Liver (tissue), 9 donors: ENCODE results near the gene NOCT. TPM values are rescaled to one million over a fixed set of nuclear protein-coding genes. Genes with fewer than 3 reads are reported as not detected.

ENCODE experiments used
- DNase-seq: peaks from one replicate; pipeline ENCODE4 v3.0.0-alpha.2; 2017; ENCODE audit warnings: low spot score
- H3K27ac ChIP-seq, 2 donors: one replicate each; pipeline ENCODE4 v1.7.0; 2013; ENCODE audit warnings: inconsistent platforms in 2 of 2, low read length in 2 of 2, control low read depth in 1 of 2, low read depth in 1 of 2, mild to moderate bottlenecking in 1 of 2
- H3K27me3 ChIP-seq, 4 donors: one replicate each; pipeline versions ENCODE4 v1.6.1 to v1.7.0; 2013; ENCODE audit warnings: low read length in 3 of 4, inconsistent platforms in 1 of 4, mild to moderate bottlenecking in 1 of 4, moderate library complexity in 1 of 4; ENCODE audit not compliant: control insufficient read depth in 4 of 4, insufficient read depth in 4 of 4
- H3K36me3 ChIP-seq, 4 donors: one replicate each; pipeline versions ENCODE4 v1.6.1 to v1.7.0; 2013; ENCODE audit warnings: low read length in 3 of 4, mild to moderate bottlenecking in 3 of 4, low read depth in 1 of 4, moderate library complexity in 1 of 4; ENCODE audit not compliant: control insufficient read depth in 4 of 4, insufficient read depth in 3 of 4
- H3K4me1 ChIP-seq, 4 donors: one replicate each; pipeline versions ENCODE4 v1.6.1 to v1.7.0; 2013; ENCODE audit warnings: low read length in 3 of 4, mild to moderate bottlenecking in 3 of 4, moderate library complexity in 1 of 4; ENCODE audit not compliant: control insufficient read depth in 4 of 4, insufficient read depth in 4 of 4
- H3K4me3 ChIP-seq, 3 donors: one replicate each; pipeline versions ENCODE4 v1.6.1 to v1.7.0; 2013; ENCODE audit warnings: low read length in 3 of 3, control low read depth in 1 of 3, low read depth in 1 of 3, mild to moderate bottlenecking in 1 of 3
- H3K9ac ChIP-seq, 2 donors: one replicate each; pipeline ENCODE4 v1.7.0; 2013; ENCODE audit warnings: low read length in 2 of 2, mild to moderate bottlenecking in 2 of 2, moderate library complexity in 2 of 2, control low read depth in 1 of 2, low read depth in 1 of 2
- H3K9me3 ChIP-seq, 4 donors: one replicate each; pipeline versions ENCODE4 v1.6.1 to v1.7.0; 2013; ENCODE audit warnings: low read length in 3 of 4; ENCODE audit not compliant: control insufficient read depth in 4 of 4
- CTCF ChIP-seq: fragments of 150-350 bp; IDR thresholded peaks from 2 replicates; pipeline ENCODE4 v1.5.1; 2017; ENCODE audit warnings: improper control_type of control experiment, low read depth, low read length; ENCODE audit not compliant: missing input control
- EGR1 ChIP-seq, 2 donors: IDR thresholded peaks; 2 replicates each; pipeline ENCODE4 v1.6.1; 2016 to 2018; ENCODE audit warnings: antibody characterized with exemption in 2 of 2, low read depth in 2 of 2
- FOXA1 ChIP-seq: IDR thresholded peaks from 2 replicates; pipeline ENCODE4 v1.6.1; 2016; ENCODE audit warnings: antibody characterized with exemption
- HNF4A ChIP-seq, 2 donors: conservative IDR thresholded peaks; 2 replicates each; pipeline ENCODE4 v1.6.1; 2016; ENCODE audit warnings: antibody characterized with exemption in 2 of 2, mild to moderate bottlenecking in 2 of 2
- JUND ChIP-seq, 2 donors: IDR thresholded peaks; 2 replicates each; pipeline ENCODE4 v1.6.1; 2016; ENCODE audit warnings: antibody characterized with exemption in 2 of 2
- MAX ChIP-seq: IDR thresholded peaks from 2 replicates; pipeline ENCODE4 v1.6.1; 2016; ENCODE audit warnings: antibody characterized with exemption
- RAD21 ChIP-seq, 2 donors: IDR thresholded peaks; 2 replicates each; pipeline ENCODE4 v1.6.1; 2016; ENCODE audit warnings: antibody characterized with exemption in 2 of 2, mild to moderate bottlenecking in 2 of 2
- RXRA ChIP-seq, 2 donors: IDR thresholded peaks; 2 replicates each; pipeline ENCODE4 v1.6.1; 2017 to 2018; ENCODE audit warnings: antibody characterized with exemption in 2 of 2, mild to moderate bottlenecking in 1 of 2
- SP1 ChIP-seq: IDR thresholded peaks from 2 replicates; pipeline ENCODE4 v1.6.1; 2018; ENCODE audit warnings: antibody characterized with exemption, mild to moderate bottlenecking
- TAF1 ChIP-seq: conservative IDR thresholded peaks from 2 replicates; pipeline ENCODE4 v1.6.1; 2016; ENCODE audit warnings: antibody characterized with exemption, mild to moderate bottlenecking
- YY1 ChIP-seq: IDR thresholded peaks from 2 replicates; pipeline ENCODE4 v1.6.1; 2016; ENCODE audit warnings: antibody characterized with exemption, mild to moderate bottlenecking
- ZBTB33 ChIP-seq: IDR thresholded peaks from 2 replicates; pipeline ENCODE4 v1.6.1; 2016; ENCODE audit warnings: antibody characterized with exemption
- WGBS: extraction: QIAGEN DNeasy Blood & Tissue Kit; methylation state at CpG from one replicate; pipeline ENCODE4 v1.1.7; 2013; 5-methylcytosine and 5-hydroxymethylcytosine counted together
- polyA plus RNA-seq, 2 donors: library from polyadenylated mRNA; stranded (reverse) in 1 of 2; unstranded in 1 of 2; fragments of 200-250 nt in 1 of 2; fragments of >200 nt in 1 of 2; fragmentation: Nextera tagmentation in 1 of 2; extraction: Ambion mirVana in 1 of 2; gene quantifications; one replicate each; pipeline versions ENCODE4 v1.2.1 to v1.2.3, GENCODE V29; 2013 to 2015
- total RNA-seq, 2 donors: library from RNA; depleted of rRNA; stranded (reverse); fragments of >200 nt; gene quantifications; one replicate each; pipeline ENCODE4 v1.2.3, GENCODE V29; 2014
- TF ChIP-seq, protein P1 (sequence below): IDR thresholded peaks from 2 replicates; pipeline ENCODE4 v1.6.1; 2016; ENCODE audit warnings: antibody characterized with exemption
- TF ChIP-seq, protein P2 (sequence below): IDR thresholded peaks from 2 replicates; pipeline ENCODE4 v1.6.1; 2016; ENCODE audit warnings: antibody characterized with exemption, mild to moderate bottlenecking
- donor health status: healthy.
- donor health status: healthy.
- donor health status: healthy.
- donor health status: healthy.
- donor health status: healthy.

NOCT gene
- total and polyA plus RNA-seq, 4 donors = 2.8 to 11.9 (median 4.3) TPM

- TF ChIP-seq MAX = no peak
- peak; percentile 74 for TF ChIP-seq SP1
- TF ChIP-seq JUND (IDR thresholded peaks at IDR 0.05) = peak; percentile 52 to 86
- no peak for TF ChIP-seq TAF1
- peak in 1 of 2 donors; percentile 33 for TF ChIP-seq HNF4A (conservative IDR thresholded peaks at IDR 0.05)
- no peak for TF ChIP-seq FOXA1
- peak; percentile 44 to 49 for TF ChIP-seq RAD21 (IDR thresholded peaks at IDR 0.05)
- TF ChIP-seq, protein P1, sequence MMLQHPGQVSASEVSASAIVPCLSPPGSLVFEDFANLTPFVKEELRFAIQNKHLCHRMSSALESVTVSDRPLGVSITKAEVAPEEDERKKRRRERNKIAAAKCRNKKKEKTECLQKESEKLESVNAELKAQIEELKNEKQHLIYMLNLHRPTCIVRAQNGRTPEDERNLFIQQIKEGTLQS = peak; percentile 32
- TF ChIP-seq EGR1 (IDR thresholded peaks at IDR 0.05; ENCODE audit: low read depth in 2 of 2) = no peak
Measured at GRCh38 chr4:138981930-138982390, 33.6 kb upstream of the NOCT start (continued).

DNA sequence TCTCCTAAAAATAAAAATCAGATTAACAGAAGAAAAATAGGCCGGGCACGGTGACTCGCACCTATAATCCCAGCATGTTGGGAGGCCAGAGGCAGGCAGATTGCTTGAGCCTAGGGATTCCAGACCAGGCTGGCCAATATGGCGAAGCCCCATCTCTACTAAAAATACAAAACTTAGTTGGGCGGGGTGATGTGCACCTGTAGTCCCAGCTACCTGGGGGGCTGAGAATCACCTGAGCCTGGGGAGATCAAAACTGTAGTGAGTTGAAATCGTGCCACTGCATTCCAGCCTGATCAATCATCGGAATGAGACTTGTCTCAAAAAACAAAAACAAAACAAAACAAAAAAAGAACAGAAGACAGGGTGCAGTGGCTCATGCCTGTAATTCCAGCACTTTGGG lies 32.8 kb upstream of the NOCT start:
- no peaks in the 10 kb centered on the region for H3K9me3 ChIP-seq
- no peak for TF ChIP-seq TAF1
- TF ChIP-seq, protein P2, sequence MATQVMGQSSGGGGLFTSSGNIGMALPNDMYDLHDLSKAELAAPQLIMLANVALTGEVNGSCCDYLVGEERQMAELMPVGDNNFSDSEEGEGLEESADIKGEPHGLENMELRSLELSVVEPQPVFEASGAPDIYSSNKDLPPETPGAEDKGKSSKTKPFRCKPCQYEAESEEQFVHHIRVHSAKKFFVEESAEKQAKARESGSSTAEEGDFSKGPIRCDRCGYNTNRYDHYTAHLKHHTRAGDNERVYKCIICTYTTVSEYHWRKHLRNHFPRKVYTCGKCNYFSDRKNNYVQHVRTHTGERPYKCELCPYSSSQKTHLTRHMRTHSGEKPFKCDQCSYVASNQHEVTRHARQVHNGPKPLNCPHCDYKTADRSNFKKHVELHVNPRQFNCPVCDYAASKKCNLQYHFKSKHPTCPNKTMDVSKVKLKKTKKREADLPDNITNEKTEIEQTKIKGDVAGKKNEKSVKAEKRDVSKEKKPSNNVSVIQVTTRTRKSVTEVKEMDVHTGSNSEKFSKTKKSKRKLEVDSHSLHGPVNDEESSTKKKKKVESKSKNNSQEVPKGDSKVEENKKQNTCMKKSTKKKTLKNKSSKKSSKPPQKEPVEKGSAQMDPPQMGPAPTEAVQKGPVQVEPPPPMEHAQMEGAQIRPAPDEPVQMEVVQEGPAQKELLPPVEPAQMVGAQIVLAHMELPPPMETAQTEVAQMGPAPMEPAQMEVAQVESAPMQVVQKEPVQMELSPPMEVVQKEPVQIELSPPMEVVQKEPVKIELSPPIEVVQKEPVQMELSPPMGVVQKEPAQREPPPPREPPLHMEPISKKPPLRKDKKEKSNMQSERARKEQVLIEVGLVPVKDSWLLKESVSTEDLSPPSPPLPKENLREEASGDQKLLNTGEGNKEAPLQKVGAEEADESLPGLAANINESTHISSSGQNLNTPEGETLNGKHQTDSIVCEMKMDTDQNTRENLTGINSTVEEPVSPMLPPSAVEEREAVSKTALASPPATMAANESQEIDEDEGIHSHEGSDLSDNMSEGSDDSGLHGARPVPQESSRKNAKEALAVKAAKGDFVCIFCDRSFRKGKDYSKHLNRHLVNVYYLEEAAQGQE = no peak
- TF ChIP-seq CTCF = no peak
- no peak overlapping the region for H3K4me3 ChIP-seq
- H3K27me3 ChIP-seq = no peaks in the 10 kb centered on the region
- H3K36me3 ChIP-seq = no peaks in the 10 kb centered on the region
- H3K4me1 ChIP-seq = peaks cover 0 to 6% (median 3%) of the 10 kb centered on the region in 4 donors
- no peak for DNase-seq
- 95% methylated on average over 7 of the region's 7 CpGs for WGBS
- H3K27ac ChIP-seq = peak overlapping the region in 1 of 2 donors; percentile 72
- no peak overlapping the region for H3K9ac ChIP-seq

- H3K4me1 ChIP-seq = peaks cover 0 to 6% (median 3%) of the 10 kb centered on the region in 4 donors
- TF ChIP-seq RXRA (IDR thresholded peaks at IDR 0.05) (no peak), TAF1 (no peak), CTCF (no peak), MAX (no peak), YY1 (no peak), ZBTB33 (no peak)
- TF ChIP-seq, protein P2 = no peak
- no peaks in the 10 kb centered on the region for H3K9me3 ChIP-seq
- no peaks in the 10 kb centered on the region for H3K36me3 ChIP-seq
- no peaks in the 10 kb centered on the region for H3K27me3 ChIP-seq
- no peak for DNase-seq
- 97% methylated on average over 5 of the region's 5 CpGs for WGBS
- no peak overlapping the region for H3K9ac ChIP-seq
- no peak overlapping the region for H3K4me3 ChIP-seq
- H3K27ac ChIP-seq = no peak overlapping the region
Measured at GRCh38 chr4:138983690-138984089, 31.9 kb upstream of the NOCT start.
